Suprapubic skin (tissue), 3 donors: ENCODE data around the gene FANCB.

Source experiments
- EP300 ChIP-seq: sonication (generic); formaldehyde crosslinking; IDR thresholded peaks from one replicate; pipeline ENCODE4 v1.6.1; 2017; ENCODE audit warnings: antibody characterized with exemption
- POLR2A ChIP-seq, 2 donors: fragments of 450-650 bp; IDR thresholded peaks; one replicate each; pipeline ENCODE4 v1.6.1; 2017; ENCODE audit warnings: antibody characterized with exemption in 2 of 2, mild to moderate bottlenecking in 2 of 2, moderate library complexity in 2 of 2
- TF ChIP-seq, protein P1 (sequence below), 2 donors: fragments of 200-600 bp in 1 of 2; fragments of 450-650 bp in 1 of 2; sonication (generic) in 1 of 2; IDR thresholded peaks; one replicate each; pipeline ENCODE4 v1.5.1; 2016 to 2019; ENCODE audit warnings: antibody characterized with exemption in 2 of 2, mild to moderate bottlenecking in 1 of 2, moderate library complexity in 1 of 2

DNA sequence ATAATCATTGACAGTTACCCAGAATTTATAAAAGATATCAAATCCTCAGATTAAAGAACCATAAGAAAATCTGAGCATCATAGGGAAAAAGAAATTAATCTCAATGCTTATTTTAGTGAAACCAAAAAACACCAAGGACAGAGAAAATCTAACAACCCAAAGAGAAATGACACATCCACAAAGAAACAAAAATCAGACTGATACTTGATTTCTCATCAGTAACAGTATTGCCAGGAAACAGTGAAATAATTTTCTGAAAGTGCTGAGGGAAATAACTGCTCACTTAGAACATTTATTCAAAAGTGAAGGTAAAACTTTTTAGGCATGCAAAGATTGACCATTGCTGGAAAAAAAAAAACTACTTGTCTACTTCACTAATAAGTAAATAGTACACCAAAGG lies 11.0 kb upstream of the FANCB start:
- TF ChIP-seq, protein P1, sequence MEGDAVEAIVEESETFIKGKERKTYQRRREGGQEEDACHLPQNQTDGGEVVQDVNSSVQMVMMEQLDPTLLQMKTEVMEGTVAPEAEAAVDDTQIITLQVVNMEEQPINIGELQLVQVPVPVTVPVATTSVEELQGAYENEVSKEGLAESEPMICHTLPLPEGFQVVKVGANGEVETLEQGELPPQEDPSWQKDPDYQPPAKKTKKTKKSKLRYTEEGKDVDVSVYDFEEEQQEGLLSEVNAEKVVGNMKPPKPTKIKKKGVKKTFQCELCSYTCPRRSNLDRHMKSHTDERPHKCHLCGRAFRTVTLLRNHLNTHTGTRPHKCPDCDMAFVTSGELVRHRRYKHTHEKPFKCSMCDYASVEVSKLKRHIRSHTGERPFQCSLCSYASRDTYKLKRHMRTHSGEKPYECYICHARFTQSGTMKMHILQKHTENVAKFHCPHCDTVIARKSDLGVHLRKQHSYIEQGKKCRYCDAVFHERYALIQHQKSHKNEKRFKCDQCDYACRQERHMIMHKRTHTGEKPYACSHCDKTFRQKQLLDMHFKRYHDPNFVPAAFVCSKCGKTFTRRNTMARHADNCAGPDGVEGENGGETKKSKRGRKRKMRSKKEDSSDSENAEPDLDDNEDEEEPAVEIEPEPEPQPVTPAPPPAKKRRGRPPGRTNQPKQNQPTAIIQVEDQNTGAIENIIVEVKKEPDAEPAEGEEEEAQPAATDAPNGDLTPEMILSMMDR (IDR thresholded peaks at IDR 0.05): no peak
- TF ChIP-seq POLR2A (IDR thresholded peaks at IDR 0.05): no peak
- TF ChIP-seq EP300: no peak
